ENCODE results near the gene TMEM62. TPM values are rescaled to one million over a fixed set of nuclear protein-coding genes. Genes with fewer than 3 reads are reported as not detected.

Gene TMEM62
- total and polyA plus RNA-seq, 10 of the 15 experiments (the other 5 are each of a cell fraction or from before 2014, with no cell fraction given): 7.0 to 26.8 (median 14.9) TPM

- TF ChIP-seq PRDM15 (CRISPR knock-in tag; IDR thresholded peaks at IDR 0.05): no peak
- no peak for TF ChIP-seq BRCA1 (IDR thresholded peaks at IDR 0.05; ENCODE audit: low read depth, low read length)
Observed at GRCh38 chr15:43220991-43221403, 87.6 kb downstream of the TMEM62 start, which contains the start of gene EPB42 (continued).

GRCh38 chr15:43221422-43221821 is 88.0 kb downstream of the TMEM62 start:
- H3K4me1 ChIP-seq (ENCODE audit: control insufficient read depth, insufficient read depth, low read length): no peaks in the 10 kb centered on the region
- H3K27me3 ChIP-seq (replicated peaks in 1 of 2; ENCODE audit: control insufficient read depth in 2 of 2, insufficient read depth in 2 of 2, low read length in 1 of 2): no peaks in the 10 kb centered on the region
- DNase-seq (ENCODE audit: low read depth, low spot score): no peak
- TF ChIP-seq MYC (IDR thresholded peaks at IDR 0.05; ENCODE audit: insufficient read depth, insufficient read length, insufficient replicate concordance, low read length, severe bottlenecking): no peak
- TF ChIP-seq NBN (IDR thresholded peaks at IDR 0.05): no peak
- TF ChIP-seq MEF2B (IDR thresholded peaks at IDR 0.05; ENCODE audit: partially characterized antibody, poor library complexity, severe bottlenecking): no peak
- TF ChIP-seq ZBED1 (IDR thresholded peaks at IDR 0.05; ENCODE audit: borderline replicate concordance): no peak
- TF ChIP-seq CBFB (IDR thresholded peaks at IDR 0.05; ENCODE audit: low read depth): no peak
- no peak for TF ChIP-seq STAT3 (IDR thresholded peaks at IDR 0.05; ENCODE audit: low read depth, low read length)
- TF ChIP-seq MYB (IDR thresholded peaks at IDR 0.05; ENCODE audit: borderline replicate concordance, low read depth, low read length): no peak
- no peak for TF ChIP-seq RAD21 (IDR thresholded peaks at IDR 0.05; ENCODE audit: insufficient read depth, low read depth, low read length)
- TF ChIP-seq NR2F1 (conservative IDR thresholded peaks at IDR 0.05): no peak
- no peak for TF ChIP-seq IKZF1 (conservative IDR thresholded peaks at IDR 0.05)
- no peak overlapping the region for H3K9ac ChIP-seq (ENCODE audit: control insufficient read depth, insufficient read depth, low read length)
- ChIA-PET SMC1A (ENCODE audit: uncharacterized antibody, unreplicated experiment) (interaction anchor here (2.5 to 12.9 kb wide), 2 partner anchors 46 to 65 kb away, joined by 20 to 311 read pairs; partner anchors contain the start of gene TGM5), RAD21 (ENCODE audit: unreplicated experiment) (interaction anchor here (1.7 kb wide), 1 partner anchor 64 kb away, joined by 6 read pairs; no protein-coding TSS in a partner anchor), POLR2A (interaction anchor here (0.7 kb wide), 2 partner anchors 49 to 229 kb away, joined by 3 read pairs; no protein-coding TSS in a partner anchor), CTCF (interaction anchor here (12.6 to 13.4 kb wide), 2 partner anchors 47 to 63 kb away, joined by 458 to 518 read pairs; partner anchors contain the start of gene TGM5)
- no peaks in the 10 kb centered on the region for H4K20me1 ChIP-seq (ENCODE audit: control insufficient read depth, insufficient read depth)
- intact Hi-C loops (cut with micrococcal nuclease; ENCODE audit: unreplicated experiment): no loop called here
- H3K9me3 ChIP-seq (replicated peaks; ENCODE audit: control insufficient read depth, insufficient read depth, low read length): no peaks in the 10 kb centered on the region; the same call in 2 of the 3 replicates
- in situ Hi-C loops (cut with MboI): no loop called here
- no peaks in the 10 kb centered on the region for H3K79me2 ChIP-seq (ENCODE audit: control insufficient read depth, insufficient read depth, low read length)
- H3K4me3 ChIP-seq: no peak overlapping the region
- H3K27ac ChIP-seq (ENCODE audit: control insufficient read depth, insufficient read depth): no peak overlapping the region
- no peak overlapping the region for H3K4me2 ChIP-seq (ENCODE audit: control insufficient read depth, insufficient read depth)
- ATAC-seq: no peak
- BruUV-seq (replicated peaks): no TSS peak
- no peak overlapping the region for H2AFZ ChIP-seq (ENCODE audit: control insufficient read depth, low read depth, low read length)
- FAIRE-seq: no peak
- no peaks in the 10 kb centered on the region for H3K36me3 ChIP-seq (ENCODE audit: control insufficient read depth in 2 of 2, insufficient read depth in 2 of 2, low read length in 1 of 2)
- 21% methylated on average over 1 of the region's 1 CpG for WGBS (ENCODE audit: insufficient coverage, insufficient replicate concordance, low lambda C conversion rate, missing lambda C conversion rate)

All from GM12878 (cell line).